HT-29 (cell line): ENCODE results near the gene ZNF497. TPM values are rescaled to one million over a fixed set of nuclear protein-coding genes. Genes with fewer than 3 reads are reported as not detected.

Experiments
- DNase-seq: peaks from one replicate; pipeline ENCODE4 v3.0.0-alpha.2; 2015; ENCODE audit warnings: low spot score
- total RNA-seq: library from RNA; depleted of rRNA; stranded (reverse); fragments of >200 nt; shearing (Covaris generic); gene quantifications from 2 replicates; pipeline ENCODE4 v1.2.3, GENCODE V29; 2014

Gene ZNF497
- total RNA-seq, 1 experiment from 2014 or later = 2.0 TPM

GRCh38 chr19:58367698-58368454 lies 5.3 kb upstream of the ZNF497 start:
- no peak for DNase-seq

GRCh38 chr19:58366585-58367430 lies 4.3 kb upstream of the ZNF497 start:
- no peak for DNase-seq

DNA sequence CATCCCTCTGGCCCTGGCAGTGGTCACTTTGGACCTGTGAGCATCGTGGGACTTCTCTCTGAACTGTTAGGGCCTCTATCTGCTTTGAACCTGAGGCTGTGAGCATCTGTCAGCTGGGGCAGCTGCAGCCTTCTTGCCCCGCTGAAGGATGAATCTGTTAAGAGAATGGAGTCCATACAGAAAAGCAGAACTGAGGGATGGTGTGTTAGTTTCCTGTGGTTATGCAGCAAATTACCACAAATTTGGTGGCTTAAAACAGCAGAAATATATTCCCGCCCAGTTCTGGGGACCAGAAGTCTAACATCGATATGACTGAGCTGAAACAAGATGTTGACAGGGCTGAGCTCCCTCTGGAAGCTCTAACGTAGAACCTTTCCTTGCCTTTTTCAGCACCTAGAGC lies 1.6 kb upstream of the ZNF497 start:
- no peak for DNase-seq

- no peak for DNase-seq
These were observed 665 bp downstream of the ZNF497 start for GRCh38 chr19:58361900-58362271.

DNA sequence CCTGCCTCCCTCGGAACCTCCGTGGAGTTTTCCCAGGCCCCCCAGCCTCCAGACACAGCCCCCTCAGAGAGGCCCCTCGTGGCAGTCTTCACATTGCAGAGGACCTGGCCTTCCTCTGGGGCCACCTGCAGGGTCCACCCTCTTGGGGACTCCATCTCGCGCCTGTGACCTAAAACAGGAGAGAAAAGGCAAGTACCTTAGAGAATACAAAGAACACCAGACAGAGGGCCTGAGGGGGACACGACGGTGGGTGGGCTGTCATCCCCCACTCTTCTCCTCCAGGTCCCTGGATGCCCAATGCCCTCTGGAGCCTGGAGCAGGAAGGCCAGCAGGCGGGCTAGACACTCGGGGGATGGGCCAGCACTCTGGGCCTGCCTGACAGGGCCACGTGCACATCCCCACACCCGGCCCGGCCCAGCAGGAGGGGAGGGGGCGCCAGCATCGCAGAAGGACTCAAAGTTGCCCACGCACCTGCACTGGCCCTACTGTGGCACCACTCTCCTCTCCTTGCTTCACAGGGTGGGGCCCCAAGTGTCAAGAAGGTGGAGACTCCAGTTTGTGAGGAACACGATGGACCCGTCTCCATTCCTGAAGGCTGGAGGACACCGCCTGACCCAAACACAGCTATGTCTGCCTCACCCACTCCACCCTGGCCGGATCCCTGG lies 4.9 kb downstream of the ZNF497 start:
- DNase-seq = no peak

DNA sequence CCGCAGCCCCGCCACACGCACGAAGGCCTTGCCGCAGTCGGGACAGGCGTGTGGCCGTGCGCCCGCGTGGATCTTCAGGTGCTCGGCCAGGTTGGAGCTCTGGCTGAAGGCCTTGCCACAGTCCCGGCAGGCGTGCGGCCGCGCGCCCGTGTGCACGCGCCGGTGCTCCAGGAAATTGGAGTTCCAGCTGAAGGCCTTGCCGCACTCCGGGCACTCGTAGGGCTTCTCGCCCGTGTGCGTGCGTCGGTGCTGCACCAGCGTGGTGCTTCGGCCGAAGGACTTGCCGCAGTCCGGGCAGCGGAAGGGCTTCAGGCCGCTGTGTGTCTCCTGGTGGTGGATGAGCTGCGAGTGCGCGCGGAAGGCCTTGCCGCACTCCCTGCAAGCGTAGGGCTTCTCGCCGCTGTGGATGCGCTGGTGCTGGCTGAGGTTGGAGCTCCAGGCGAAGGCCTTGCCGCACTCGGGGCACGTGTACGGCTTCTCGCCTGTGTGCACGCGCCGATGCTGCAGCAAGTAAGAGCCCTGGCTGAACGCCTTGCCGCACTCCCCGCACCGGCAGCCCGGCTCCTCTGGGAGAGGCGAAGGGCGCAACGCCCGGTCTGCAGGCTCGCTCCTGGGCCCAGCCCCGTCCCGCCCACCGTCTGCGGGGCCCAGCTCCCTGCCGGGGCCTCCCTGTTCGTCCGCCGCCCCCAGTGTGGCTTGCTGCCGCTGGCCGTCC lies 5.6 kb downstream of the ZNF497 start:
- DNase-seq = no peak

DNA sequence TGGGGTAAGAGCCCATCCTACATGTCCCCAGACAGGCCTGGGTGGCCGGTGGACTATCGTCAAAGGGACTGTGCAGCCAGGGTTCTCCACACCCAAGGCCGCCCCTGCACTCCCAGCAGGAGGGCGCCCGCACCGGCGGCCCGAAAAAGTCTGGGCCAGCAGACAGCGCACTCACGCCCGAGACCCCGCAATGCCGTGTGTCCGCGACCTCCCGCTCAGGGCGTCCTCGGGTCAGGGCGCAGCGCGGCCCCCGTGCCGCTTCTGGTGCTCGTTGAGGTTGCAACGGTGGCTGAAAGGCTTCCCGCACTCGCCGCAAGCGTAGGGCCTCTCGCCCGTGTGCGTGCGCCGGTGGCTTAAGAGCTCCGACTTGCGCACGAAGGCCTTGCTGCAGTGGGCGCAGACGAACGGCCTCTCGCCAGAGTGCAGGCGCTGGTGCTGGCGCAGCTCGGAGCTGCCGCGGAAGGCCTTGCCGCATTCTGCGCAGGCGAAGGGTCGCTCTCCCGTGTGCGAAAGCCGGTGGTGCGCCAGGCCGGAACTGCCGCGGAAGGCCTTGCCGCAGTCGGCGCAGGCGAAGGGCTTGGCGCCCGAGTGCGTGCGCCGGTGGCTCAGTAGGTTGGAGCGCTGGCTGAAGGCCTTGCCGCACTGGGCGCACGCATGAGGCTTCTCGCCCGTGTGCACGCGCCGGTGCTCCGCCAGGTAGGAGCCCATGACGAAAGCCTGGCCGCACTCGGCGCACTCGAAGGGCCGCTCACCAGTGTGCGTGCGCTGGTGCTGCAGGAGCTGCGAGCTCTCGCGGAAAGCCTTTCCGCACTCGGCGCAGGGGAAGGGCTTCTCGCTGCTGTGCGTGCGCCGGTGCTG lies 6.4 kb downstream of the ZNF497 start:
- DNase-seq = no peak

DNA sequence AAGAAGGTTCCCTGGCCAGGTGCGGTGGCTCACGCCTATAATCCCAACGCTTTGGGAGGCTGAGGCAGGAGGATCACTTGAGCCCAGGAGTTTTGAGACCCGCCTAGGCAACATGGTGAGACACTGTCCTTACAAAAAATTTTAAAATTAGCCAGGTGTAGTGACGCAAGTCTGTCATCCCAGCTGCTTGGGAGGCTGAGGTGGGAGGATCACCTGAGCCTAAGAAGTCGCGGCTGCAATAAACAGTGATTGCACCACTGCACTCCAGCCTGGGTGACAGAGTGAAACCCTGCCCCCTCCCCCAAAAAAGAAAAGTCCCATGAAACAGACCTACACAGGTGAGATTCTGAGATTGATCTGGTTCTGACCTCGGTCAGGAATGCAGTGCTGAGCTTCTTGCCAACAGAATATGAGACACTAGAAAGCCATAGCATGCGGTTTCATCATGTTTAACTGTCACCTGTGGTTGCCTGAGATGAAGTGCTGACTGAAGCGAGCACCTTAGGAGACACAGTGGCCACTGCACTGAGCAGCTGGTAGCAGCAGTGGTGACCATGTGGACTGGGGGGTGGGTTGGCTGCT lies 7.2 kb downstream of the ZNF497 start:
- DNase-seq = no peak

GRCh38 chr19:58354478-58355030 lies 8.0 kb downstream of the ZNF497 start:
- no peak for DNase-seq

DNA sequence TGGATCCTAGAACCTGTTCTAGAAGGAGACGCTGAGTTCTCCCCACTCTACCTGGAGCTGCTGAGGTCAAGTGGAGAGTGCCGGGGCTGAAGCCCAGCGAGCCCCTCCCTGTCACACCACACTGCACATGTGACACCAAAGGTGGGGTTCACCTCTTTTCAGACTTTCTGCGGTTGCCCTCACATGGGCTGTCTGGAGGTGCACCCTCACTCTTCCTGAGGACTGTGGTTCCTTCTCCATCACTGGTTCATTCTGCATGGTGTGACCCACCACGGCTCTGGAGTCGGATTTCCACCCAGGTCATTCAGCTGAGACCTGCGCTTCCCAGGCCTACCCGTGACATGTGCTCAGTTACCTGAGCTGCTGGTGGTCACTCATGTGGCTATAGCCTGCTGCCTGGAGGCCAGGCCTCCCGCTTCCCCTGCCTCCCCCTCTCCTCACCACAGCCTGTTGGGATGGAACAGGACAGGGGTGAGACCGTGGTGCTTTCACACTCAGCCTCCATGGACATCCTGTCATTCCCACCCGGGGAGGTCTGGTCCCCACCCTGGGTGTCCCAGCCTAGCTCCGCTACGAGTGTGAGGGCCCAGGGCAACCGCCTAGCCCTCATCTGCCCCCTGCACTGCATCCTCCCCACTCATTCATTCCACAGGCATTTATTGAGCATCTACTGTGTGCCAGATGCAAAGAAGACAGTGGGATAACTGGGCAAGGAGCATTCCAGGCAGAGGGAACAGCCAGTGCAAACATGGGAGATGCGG lies 8.7 kb downstream of the ZNF497 start:
- DNase-seq = no peak

DNA sequence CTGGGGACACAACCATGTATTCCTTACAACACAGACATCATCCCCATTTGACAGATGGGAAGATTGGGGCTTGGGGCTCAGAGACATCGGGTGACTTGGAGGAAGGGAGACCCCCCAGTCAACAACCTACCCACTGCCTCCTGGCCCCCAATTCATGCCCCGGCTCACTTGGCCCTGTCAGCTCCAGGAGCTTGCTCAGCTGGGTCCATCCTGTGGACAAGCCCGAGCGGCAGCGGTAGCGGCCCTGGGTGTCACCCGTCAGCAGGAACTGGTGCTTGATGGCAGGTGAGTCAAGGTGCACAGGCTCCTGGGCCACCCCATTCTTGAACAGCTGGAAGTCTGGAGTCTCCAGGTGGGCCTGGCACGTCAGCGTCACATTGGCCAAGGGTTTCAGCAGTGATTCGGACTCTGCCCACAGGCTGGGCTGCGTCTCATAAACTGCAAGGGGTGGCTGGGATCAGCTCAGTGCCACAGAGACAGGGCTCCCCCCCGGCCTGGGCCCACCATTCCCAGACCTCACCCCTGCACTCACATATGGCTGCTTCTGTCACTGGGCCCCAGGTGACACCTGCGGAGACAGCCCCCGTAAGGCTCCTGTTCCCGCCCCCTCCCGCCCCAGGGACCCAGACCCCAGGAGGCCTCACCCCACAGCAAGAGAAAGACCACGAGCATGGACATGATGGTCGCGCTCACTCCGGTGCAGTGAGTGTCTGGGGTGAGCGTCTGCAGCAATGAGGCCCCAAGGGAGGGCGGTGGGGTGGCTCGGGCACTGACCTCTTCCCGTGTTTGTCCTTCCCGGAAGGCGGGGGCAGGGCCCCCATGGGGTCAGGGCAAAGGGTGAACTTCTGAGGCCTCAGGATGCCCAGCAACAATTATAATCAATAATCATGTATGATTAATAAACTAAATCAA lies 9.5 kb downstream of the ZNF497 start, which contains the start of gene A1BG:
A1BG (minus strand) TSS at position 733 of the 912 bp plus-strand sequence; CDS start at position 678, 55 bp downstream.
- no peak for DNase-seq

- DNase-seq = no peak
These were observed 10.4 kb downstream of the ZNF497 start for GRCh38 chr19:58351990-58352755.

- DNase-seq = no peak
These were observed 11.0 kb downstream of the ZNF497 start for GRCh38 chr19:58351558-58351878.

GRCh38 chr19:58350871-58351557 lies 11.5 kb downstream of the ZNF497 start:
- no peak for DNase-seq

DNA sequence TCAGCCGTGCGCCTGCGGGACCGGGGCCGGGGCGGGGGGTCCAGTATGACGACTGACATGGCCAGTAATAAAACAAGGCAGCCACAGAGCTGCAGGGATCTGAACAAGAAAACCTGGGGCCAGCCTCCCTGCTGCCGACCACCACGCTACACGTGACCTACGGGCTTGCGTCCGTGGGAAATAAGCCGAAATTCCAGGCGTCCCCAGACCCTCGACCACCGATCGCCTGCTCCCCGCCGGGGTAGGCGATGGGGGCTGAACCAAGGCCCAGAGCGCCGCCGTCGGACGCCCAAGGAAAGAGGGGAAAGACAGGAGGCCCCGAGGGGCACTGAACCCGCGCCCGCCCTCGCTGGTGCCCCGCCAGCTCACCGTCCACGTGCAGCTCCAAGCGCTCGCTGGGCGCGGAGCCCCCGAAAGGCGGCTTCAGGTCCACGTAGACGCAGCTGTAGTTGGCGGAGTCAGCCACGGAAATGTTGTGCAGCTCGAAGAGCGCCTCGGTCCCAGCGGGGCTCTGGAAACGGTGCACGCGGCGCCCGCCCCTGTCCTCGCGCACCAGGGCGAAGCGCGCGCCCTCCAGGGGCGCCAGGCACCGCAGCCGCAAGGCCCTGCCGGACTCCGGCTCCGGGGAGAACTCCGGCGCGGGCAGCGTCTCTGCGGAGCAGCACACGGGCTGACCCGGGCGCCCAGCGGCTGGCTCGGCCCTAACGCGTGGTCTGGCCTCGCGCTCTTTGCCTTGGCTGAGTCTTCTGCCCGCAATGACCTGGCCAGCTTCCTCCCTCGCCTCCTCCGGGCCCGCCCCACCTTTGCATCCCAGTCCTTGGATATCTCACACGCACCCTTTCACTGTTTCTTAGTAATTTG lies 12.3 kb downstream of the ZNF497 start:
- no peak for DNase-seq

DNA sequence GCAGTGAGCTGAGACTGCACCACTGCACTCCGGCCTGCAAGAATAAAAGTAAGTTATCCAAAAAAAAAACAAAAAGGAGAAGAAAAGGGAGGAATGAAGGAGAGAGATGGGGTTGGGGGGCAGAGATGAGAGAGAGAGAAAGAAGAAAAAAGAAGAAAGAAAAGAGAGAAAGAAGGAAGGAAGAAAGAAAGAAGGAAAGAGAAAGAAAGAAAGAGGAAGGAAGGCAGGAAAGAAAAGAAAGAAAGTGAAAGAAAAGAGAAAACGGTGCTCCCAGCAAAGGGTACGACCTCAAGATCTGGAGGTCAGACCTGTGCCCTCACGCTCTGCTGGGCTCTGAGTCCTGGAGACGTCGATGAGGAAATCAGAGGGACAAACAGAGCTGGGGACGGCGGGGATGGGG lies 13.0 kb downstream of the ZNF497 start:
- DNase-seq = no peak
